ENCODE data around the gene SPATA18. TPM values are rescaled to one million over a fixed set of nuclear protein-coding genes. Genes with fewer than 3 reads are reported as not detected.

SPATA18 gene
- total RNA-seq, 1 experiment from 2014 or later: 0.13 TPM

DNA sequence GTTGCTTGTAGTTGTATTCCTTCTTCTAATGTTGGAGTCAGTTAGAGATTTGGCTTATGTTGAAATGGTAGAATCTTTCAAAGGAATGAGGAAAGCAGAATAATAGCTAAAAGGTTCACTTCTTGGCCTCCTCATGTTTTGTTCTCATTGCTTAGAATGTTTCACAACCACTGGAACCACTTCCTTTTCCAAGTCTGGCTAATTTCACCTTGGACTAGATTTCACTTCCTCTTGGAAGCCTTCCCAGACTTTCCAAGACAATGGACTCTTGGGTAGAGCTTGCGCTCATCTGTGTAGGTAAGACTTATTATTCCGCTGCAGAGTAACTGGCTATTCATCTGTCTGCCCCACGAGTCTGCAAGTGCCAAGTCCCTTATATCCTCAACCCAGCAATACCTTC is 8.3 kb downstream of the SPATA18 start:
- POLR2A ChIA-PET (ENCODE audit: unreplicated experiment): no interaction called here
- CTCF ChIA-PET: no interaction called here
- H3K36me3 ChIP-seq (ENCODE audit: low read depth): no peaks in the 10 kb centered on the region
- H3K4me1 ChIP-seq (replicated peaks; ENCODE audit: insufficient read depth): no peaks in the 10 kb centered on the region
- H3K79me2 ChIP-seq (ENCODE audit: low read depth): no peaks in the 10 kb centered on the region
- H3K9me3 ChIP-seq (ENCODE audit: insufficient read depth, low read depth): no peaks in the 10 kb centered on the region
- no peaks in the 10 kb centered on the region for H4K20me1 ChIP-seq (ENCODE audit: insufficient read depth)
- H3F3A ChIP-seq (ENCODE audit: insufficient read depth, low read depth): no peaks in the 10 kb centered on the region
- no TSS peak for BruUV-seq (replicated peaks)
- TF ChIP-seq, protein P1, sequence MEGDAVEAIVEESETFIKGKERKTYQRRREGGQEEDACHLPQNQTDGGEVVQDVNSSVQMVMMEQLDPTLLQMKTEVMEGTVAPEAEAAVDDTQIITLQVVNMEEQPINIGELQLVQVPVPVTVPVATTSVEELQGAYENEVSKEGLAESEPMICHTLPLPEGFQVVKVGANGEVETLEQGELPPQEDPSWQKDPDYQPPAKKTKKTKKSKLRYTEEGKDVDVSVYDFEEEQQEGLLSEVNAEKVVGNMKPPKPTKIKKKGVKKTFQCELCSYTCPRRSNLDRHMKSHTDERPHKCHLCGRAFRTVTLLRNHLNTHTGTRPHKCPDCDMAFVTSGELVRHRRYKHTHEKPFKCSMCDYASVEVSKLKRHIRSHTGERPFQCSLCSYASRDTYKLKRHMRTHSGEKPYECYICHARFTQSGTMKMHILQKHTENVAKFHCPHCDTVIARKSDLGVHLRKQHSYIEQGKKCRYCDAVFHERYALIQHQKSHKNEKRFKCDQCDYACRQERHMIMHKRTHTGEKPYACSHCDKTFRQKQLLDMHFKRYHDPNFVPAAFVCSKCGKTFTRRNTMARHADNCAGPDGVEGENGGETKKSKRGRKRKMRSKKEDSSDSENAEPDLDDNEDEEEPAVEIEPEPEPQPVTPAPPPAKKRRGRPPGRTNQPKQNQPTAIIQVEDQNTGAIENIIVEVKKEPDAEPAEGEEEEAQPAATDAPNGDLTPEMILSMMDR (conservative IDR thresholded peaks at IDR 0.05): no peak
- no peak for TF ChIP-seq EZH2 (IDR thresholded peaks at IDR 0.05; ENCODE audit: low read depth)
- no peak overlapping the region for H3K4me2 ChIP-seq
- no peaks in the 10 kb centered on the region for H3K9me2 ChIP-seq (ENCODE audit: insufficient read depth)
- no peak overlapping the region for H2AFZ ChIP-seq
- no peaks in the 10 kb centered on the region for H3K27me3 ChIP-seq (ENCODE audit: insufficient read depth, low read depth)
- intact Hi-C loops (cut with micrococcal nuclease; ENCODE audit: unreplicated experiment): no loop called here
- H3K27ac ChIP-seq: no peak overlapping the region
- DNase-seq: no peak
- no peak overlapping the region for H3K4me3 ChIP-seq

DNA sequence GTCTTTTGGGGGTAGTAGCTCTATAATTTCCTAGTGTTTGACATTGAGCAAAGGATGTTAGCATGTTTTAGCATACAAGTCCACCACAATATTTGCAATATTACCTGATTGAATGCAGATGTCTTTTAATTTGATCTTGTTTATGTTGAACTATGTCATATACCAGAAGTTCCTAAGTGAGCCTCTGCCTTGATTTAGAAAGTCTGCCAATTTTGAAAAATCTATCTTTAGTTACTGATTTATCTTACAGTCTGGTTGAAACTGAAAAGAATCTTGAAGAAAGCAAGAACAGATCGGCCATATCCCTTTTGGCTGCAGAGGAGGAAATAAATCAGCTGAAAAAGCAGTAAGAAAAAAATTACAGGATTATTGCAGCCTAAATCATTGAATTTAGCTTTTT is 18.5 kb downstream of the SPATA18 start:
- no TSS peak for BruUV-seq (replicated peaks)
- no peak for TF ChIP-seq EZH2 (IDR thresholded peaks at IDR 0.05; ENCODE audit: low read depth)
- TF ChIP-seq, protein P1 (conservative IDR thresholded peaks at IDR 0.05): no peak
- H3K9me3 ChIP-seq (ENCODE audit: insufficient read depth, low read depth): no peaks in the 10 kb centered on the region
- no peaks in the 10 kb centered on the region for H3F3A ChIP-seq (ENCODE audit: insufficient read depth, low read depth)
- H2AFZ ChIP-seq: no peak overlapping the region
- no peaks in the 10 kb centered on the region for H4K20me1 ChIP-seq (ENCODE audit: insufficient read depth)
- ChIA-PET CTCF (no interaction called here), POLR2A (ENCODE audit: unreplicated experiment) (no interaction called here)
- no peaks in the 10 kb centered on the region for H3K79me2 ChIP-seq (ENCODE audit: low read depth)
- H3K27me3 ChIP-seq (ENCODE audit: insufficient read depth, low read depth): 0 out of 2 replicates have a peak, but pooled peaks cover under 1% of the 10 kb centered on the region
- no peak overlapping the region for H3K4me3 ChIP-seq
- H3K4me1 ChIP-seq (replicated peaks; ENCODE audit: insufficient read depth): no peaks in the 10 kb centered on the region
- DNase-seq: no peak
- intact Hi-C loops (cut with micrococcal nuclease; ENCODE audit: unreplicated experiment): no loop called here
- H3K4me2 ChIP-seq: no peak overlapping the region
- H3K36me3 ChIP-seq (ENCODE audit: low read depth): no peaks in the 10 kb centered on the region
- no peaks in the 10 kb centered on the region for H3K9me2 ChIP-seq (ENCODE audit: insufficient read depth)
- no peak overlapping the region for H3K27ac ChIP-seq

GRCh38 chr4:52071791-52072546 is 20.9 kb downstream of the SPATA18 start:
- TF ChIP-seq, protein P1 (conservative IDR thresholded peaks at IDR 0.05): no peak
- no peak for TF ChIP-seq EZH2 (IDR thresholded peaks at IDR 0.05; ENCODE audit: low read depth)
- H3F3A ChIP-seq (ENCODE audit: insufficient read depth, low read depth): no peaks in the 10 kb centered on the region
- DNase-seq: no peak
- no peak overlapping the region for H3K4me2 ChIP-seq
- no peaks in the 10 kb centered on the region for H4K20me1 ChIP-seq (ENCODE audit: insufficient read depth)
- H2AFZ ChIP-seq: no peak overlapping the region
- no peaks in the 10 kb centered on the region for H3K79me2 ChIP-seq (ENCODE audit: low read depth)
- no peak overlapping the region for H3K4me3 ChIP-seq
- no peaks in the 10 kb centered on the region for H3K9me2 ChIP-seq (ENCODE audit: insufficient read depth)
- H3K27ac ChIP-seq: no peak overlapping the region
- no TSS peak for BruUV-seq (replicated peaks)
- no peaks in the 10 kb centered on the region for H3K4me1 ChIP-seq (replicated peaks; ENCODE audit: insufficient read depth)
- no peaks in the 10 kb centered on the region for H3K9me3 ChIP-seq (ENCODE audit: insufficient read depth, low read depth)
- CTCF ChIA-PET: no interaction called here
- peaks cover 19% of the 10 kb centered on the region; the same call in 1 of the 2 replicates for H3K27me3 ChIP-seq (ENCODE audit: insufficient read depth, low read depth)
- POLR2A ChIA-PET (ENCODE audit: unreplicated experiment): no interaction called here
- no peaks in the 10 kb centered on the region for H3K36me3 ChIP-seq (ENCODE audit: low read depth)
- intact Hi-C loops (cut with micrococcal nuclease; ENCODE audit: unreplicated experiment): no loop called here

Measured in PC-9 (cell line).